Measurements from ENCODE around the gene RFX8. TPM values are rescaled to one million over a fixed set of nuclear protein-coding genes. Genes with fewer than 3 reads are reported as not detected.

Gene RFX8
- polyA plus RNA-seq, 3 donors: not detected

DNA sequence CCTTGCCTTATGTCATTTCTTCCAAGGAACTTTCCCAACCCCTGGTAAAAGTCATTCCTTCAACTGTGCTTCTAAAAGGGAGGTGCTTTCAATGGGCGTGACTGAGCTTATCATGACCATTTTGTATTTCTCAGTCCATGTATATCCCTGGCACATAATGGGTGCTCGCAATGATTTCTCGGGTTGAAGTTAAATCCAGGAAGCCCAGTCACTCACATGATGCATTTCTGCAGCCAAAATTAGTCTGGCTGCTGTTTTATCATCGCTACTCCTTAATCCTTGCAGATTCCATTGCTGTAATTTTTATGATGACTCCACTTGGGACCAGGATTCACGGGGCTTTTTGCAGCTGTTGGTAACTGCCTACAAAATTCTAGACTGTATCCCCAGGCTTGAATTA is 25.9 kb upstream of the RFX8 start:
- H2AFZ ChIP-seq (ENCODE audit: insufficient read depth, low read depth, low read length, poor library complexity, severe bottlenecking): no peak overlapping the region
- peaks cover 2 to 14% (median 9%) of the 10 kb centered on the region in 3 donors for H3K27me3 Mint-ChIP-seq (ENCODE audit: low read depth in 3 of 3)

DNA sequence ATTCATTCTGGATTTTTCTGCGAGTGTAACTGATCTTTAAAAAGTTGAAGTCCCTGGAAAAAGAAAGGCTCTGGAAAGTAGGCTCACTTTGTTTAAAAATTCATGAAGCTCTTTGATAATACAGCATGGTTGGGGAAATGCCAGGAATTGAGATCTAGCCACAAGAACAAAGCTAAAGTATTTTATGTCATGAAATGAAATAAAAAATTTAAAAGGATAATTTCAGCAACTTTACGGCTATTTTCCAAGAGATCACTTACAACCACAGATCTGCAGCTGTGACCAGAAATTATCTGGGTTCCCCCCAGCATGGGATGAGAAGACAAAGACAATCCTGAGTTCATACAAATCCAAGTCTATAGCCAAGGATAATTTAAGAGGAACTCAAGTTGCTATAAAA is 25.3 kb upstream of the RFX8 start:
- no peaks in the 10 kb centered on the region for H3K36me3 ChIP-seq (replicated peaks in 1 of 2; ENCODE audit: control insufficient read depth in 1 of 2, insufficient read depth in 2 of 2, low read length in 2 of 2)
- intact Hi-C loops (cut with micrococcal nuclease): loop anchor here in 1 of 2 donors (10.0 kb wide), 1 partner anchor 155 kb away; no protein-coding TSS in a partner anchor

More for the DNA sequence above, 25.9 kb upstream of the RFX8 start:
- Mint-ChIP-seq H3K4me1 (peaks cover 30% of the 10 kb centered on the region), H3K27ac (peak overlapping the region in 1 of 7 donors; percentile 4), H3K36me3 (no peaks in the 10 kb centered on the region), H3K9me3 (no peaks in the 10 kb centered on the region), H3K4me3 (no peak overlapping the region)
- Histone ChIP-seq H3K79me2 (ENCODE audit: insufficient read depth, low read length) (no peaks in the 10 kb centered on the region), H3K27ac (ENCODE audit: low read depth in 1 of 2, low read length in 2 of 2) (no peak overlapping the region), H3K27me3 (ENCODE audit: control insufficient read depth in 2 of 2, insufficient read depth in 2 of 2, low read length in 2 of 2) (no peaks in the 10 kb centered on the region), H3K4me3 (replicated peaks in 1 of 3; ENCODE audit: low read depth in 2 of 3, low read length in 3 of 3) (no peak overlapping the region), H4K20me1 (ENCODE audit: insufficient read depth, low read length) (no peaks in the 10 kb centered on the region), H3K36me3 (replicated peaks in 1 of 2; ENCODE audit: control insufficient read depth in 1 of 2, insufficient read depth in 2 of 2, low read length in 2 of 2) (no peaks in the 10 kb centered on the region), H3K4me1 (ENCODE audit: control insufficient read depth in 1 of 2, insufficient read depth in 2 of 2, low read length in 2 of 2) (peaks cover 18 to 23% of the 10 kb centered on the region in 2 donors), H3K4me2 (replicated peaks; ENCODE audit: extremely low read depth, low read length, poor library complexity, severe bottlenecking) (no peak overlapping the region), H3K9me3 (replicated peaks in 1 of 2; ENCODE audit: control insufficient read depth in 1 of 2, insufficient read depth in 1 of 2, low read length in 2 of 2) (no peaks in the 10 kb centered on the region), H3K9ac (ENCODE audit: insufficient read depth, low read length, poor library complexity, severe bottlenecking) (no peak overlapping the region)
- DNase-seq: no peak
- TF ChIP-seq CTCF (IDR thresholded peaks at IDR 0.05): no peak
- WGBS (ENCODE audit: insufficient coverage): 63% methylated on average over 4 of the region's 5 CpGs
- intact Hi-C loops (cut with micrococcal nuclease): loop anchor here in 1 of 2 donors (10.0 kb wide), 1 partner anchor 156 kb away; no protein-coding TSS in a partner anchor

More for the DNA sequence above, 25.3 kb upstream of the RFX8 start:
- peaks cover 18 to 23% of the 10 kb centered on the region in 2 donors for H3K4me1 ChIP-seq (ENCODE audit: control insufficient read depth in 1 of 2, insufficient read depth in 2 of 2, low read length in 2 of 2)
- H2AFZ ChIP-seq (ENCODE audit: insufficient read depth, low read depth, low read length, poor library complexity, severe bottlenecking): no peak overlapping the region
- no peak overlapping the region for H3K9ac ChIP-seq (ENCODE audit: insufficient read depth, low read length, poor library complexity, severe bottlenecking)
- peaks cover 2 to 14% (median 9%) of the 10 kb centered on the region in 3 donors for H3K27me3 Mint-ChIP-seq (ENCODE audit: low read depth in 3 of 3)
- H3K4me3 Mint-ChIP-seq: no peak overlapping the region
- H3K4me2 ChIP-seq (replicated peaks; ENCODE audit: extremely low read depth, low read length, poor library complexity, severe bottlenecking): no peak overlapping the region
- DNase-seq: no peak
- TF ChIP-seq CTCF (IDR thresholded peaks at IDR 0.05): no peak
- H3K36me3 Mint-ChIP-seq: no peaks in the 10 kb centered on the region
- no peaks in the 10 kb centered on the region for H4K20me1 ChIP-seq (ENCODE audit: insufficient read depth, low read length)
- no peaks in the 10 kb centered on the region for H3K27me3 ChIP-seq (ENCODE audit: control insufficient read depth in 2 of 2, insufficient read depth in 2 of 2, low read length in 2 of 2)
- no peak overlapping the region for H3K4me3 ChIP-seq (replicated peaks in 1 of 3; ENCODE audit: low read depth in 2 of 3, low read length in 3 of 3)
- WGBS (ENCODE audit: insufficient coverage): 100% methylated on average over 1 of the region's 2 CpGs
- peaks cover 30% of the 10 kb centered on the region for H3K4me1 Mint-ChIP-seq
- no peaks in the 10 kb centered on the region for H3K9me3 ChIP-seq (replicated peaks in 1 of 2; ENCODE audit: control insufficient read depth in 1 of 2, insufficient read depth in 1 of 2, low read length in 2 of 2)
- no peak overlapping the region for H3K27ac Mint-ChIP-seq
- H3K9me3 Mint-ChIP-seq: no peaks in the 10 kb centered on the region
- H3K27ac ChIP-seq (ENCODE audit: low read depth in 1 of 2, low read length in 2 of 2): no peak overlapping the region
- no peaks in the 10 kb centered on the region for H3K79me2 ChIP-seq (ENCODE audit: insufficient read depth, low read length)
